Measurements from ENCODE around the gene TLR9.

- no peak for TF ChIP-seq CTCF (conservative IDR thresholded peaks at IDR 0.05)
- no peak for TF ChIP-seq EZH2 (IDR thresholded peaks at IDR 0.05; ENCODE audit: low read depth)
Observed at GRCh38 chr3:52238761-52239701, 13.6 kb upstream of the TLR9 start, which contains the start of gene TWF2.
